Liver (tissue), 9 donors: ENCODE results near the gene LENEP. TPM values are rescaled to one million over a fixed set of nuclear protein-coding genes. Genes with fewer than 3 reads are reported as not detected.

Source experiments
- DNase-seq: peaks from one replicate; pipeline ENCODE4 v3.0.0-alpha.2; 2017; ENCODE audit warnings: low spot score
- H3K27ac ChIP-seq, 2 donors: one replicate each; pipeline ENCODE4 v1.7.0; 2013; ENCODE audit warnings: inconsistent platforms in 2 of 2, low read length in 2 of 2, control low read depth in 1 of 2, low read depth in 1 of 2, mild to moderate bottlenecking in 1 of 2
- H3K27me3 ChIP-seq, 4 donors: one replicate each; pipeline versions ENCODE4 v1.6.1 to v1.7.0; 2013; ENCODE audit warnings: low read length in 3 of 4, inconsistent platforms in 1 of 4, mild to moderate bottlenecking in 1 of 4, moderate library complexity in 1 of 4; ENCODE audit not compliant: control insufficient read depth in 4 of 4, insufficient read depth in 4 of 4
- H3K36me3 ChIP-seq, 4 donors: one replicate each; pipeline versions ENCODE4 v1.6.1 to v1.7.0; 2013; ENCODE audit warnings: low read length in 3 of 4, mild to moderate bottlenecking in 3 of 4, low read depth in 1 of 4, moderate library complexity in 1 of 4; ENCODE audit not compliant: control insufficient read depth in 4 of 4, insufficient read depth in 3 of 4
- H3K4me1 ChIP-seq, 4 donors: one replicate each; pipeline versions ENCODE4 v1.6.1 to v1.7.0; 2013; ENCODE audit warnings: low read length in 3 of 4, mild to moderate bottlenecking in 3 of 4, moderate library complexity in 1 of 4; ENCODE audit not compliant: control insufficient read depth in 4 of 4, insufficient read depth in 4 of 4
- H3K4me3 ChIP-seq, 3 donors: one replicate each; pipeline versions ENCODE4 v1.6.1 to v1.7.0; 2013; ENCODE audit warnings: low read length in 3 of 3, control low read depth in 1 of 3, low read depth in 1 of 3, mild to moderate bottlenecking in 1 of 3
- H3K9ac ChIP-seq, 2 donors: one replicate each; pipeline ENCODE4 v1.7.0; 2013; ENCODE audit warnings: low read length in 2 of 2, mild to moderate bottlenecking in 2 of 2, moderate library complexity in 2 of 2, control low read depth in 1 of 2, low read depth in 1 of 2
- H3K9me3 ChIP-seq, 4 donors: one replicate each; pipeline versions ENCODE4 v1.6.1 to v1.7.0; 2013; ENCODE audit warnings: low read length in 3 of 4; ENCODE audit not compliant: control insufficient read depth in 4 of 4
- EGR1 ChIP-seq, 2 donors: IDR thresholded peaks; 2 replicates each; pipeline ENCODE4 v1.6.1; 2016 to 2018; ENCODE audit warnings: antibody characterized with exemption in 2 of 2, low read depth in 2 of 2
- FOXA1 ChIP-seq: IDR thresholded peaks from 2 replicates; pipeline ENCODE4 v1.6.1; 2016; ENCODE audit warnings: antibody characterized with exemption
- FOXA2 ChIP-seq: IDR thresholded peaks from 2 replicates; pipeline ENCODE4 v1.6.1; 2016; ENCODE audit warnings: antibody characterized with exemption
- GABPA ChIP-seq, 2 donors: IDR thresholded peaks in 1 of 2; conservative IDR thresholded peaks in 1 of 2; 2 replicates each; pipeline ENCODE4 v1.6.1; 2016; ENCODE audit warnings: antibody characterized with exemption in 2 of 2, mild to moderate bottlenecking in 1 of 2, moderate library complexity in 1 of 2
- HNF4A ChIP-seq, 2 donors: conservative IDR thresholded peaks; 2 replicates each; pipeline ENCODE4 v1.6.1; 2016; ENCODE audit warnings: antibody characterized with exemption in 2 of 2, mild to moderate bottlenecking in 2 of 2
- HNF4G ChIP-seq: IDR thresholded peaks from 2 replicates; pipeline ENCODE4 v1.6.1; 2016; ENCODE audit warnings: antibody characterized with exemption
- JUND ChIP-seq, 2 donors: IDR thresholded peaks; 2 replicates each; pipeline ENCODE4 v1.6.1; 2016; ENCODE audit warnings: antibody characterized with exemption in 2 of 2
- NR2F2 ChIP-seq: IDR thresholded peaks from 2 replicates; pipeline ENCODE4 v1.6.1; 2016; ENCODE audit warnings: antibody characterized with exemption
- RAD21 ChIP-seq, 2 donors: IDR thresholded peaks; 2 replicates each; pipeline ENCODE4 v1.6.1; 2016; ENCODE audit warnings: antibody characterized with exemption in 2 of 2, mild to moderate bottlenecking in 2 of 2
- RXRA ChIP-seq, 2 donors: IDR thresholded peaks; 2 replicates each; pipeline ENCODE4 v1.6.1; 2017 to 2018; ENCODE audit warnings: antibody characterized with exemption in 2 of 2, mild to moderate bottlenecking in 1 of 2
- SP1 ChIP-seq: IDR thresholded peaks from 2 replicates; pipeline ENCODE4 v1.6.1; 2018; ENCODE audit warnings: antibody characterized with exemption, mild to moderate bottlenecking
- TAF1 ChIP-seq: conservative IDR thresholded peaks from 2 replicates; pipeline ENCODE4 v1.6.1; 2016; ENCODE audit warnings: antibody characterized with exemption, mild to moderate bottlenecking
- YY1 ChIP-seq: IDR thresholded peaks from 2 replicates; pipeline ENCODE4 v1.6.1; 2016; ENCODE audit warnings: antibody characterized with exemption, mild to moderate bottlenecking
- whole genome bisulfite sequencing: extraction: QIAGEN DNeasy Blood & Tissue Kit; methylation state at CpG from one replicate; pipeline ENCODE4 v1.1.7; 2013; 5-methylcytosine and 5-hydroxymethylcytosine counted together
- polyA plus RNA-seq, 2 donors: library from polyadenylated mRNA; stranded (reverse) in 1 of 2; unstranded in 1 of 2; fragments of 200-250 nt in 1 of 2; fragments of >200 nt in 1 of 2; fragmentation: Nextera tagmentation in 1 of 2; extraction: Ambion mirVana in 1 of 2; gene quantifications; one replicate each; pipeline versions ENCODE4 v1.2.1 to v1.2.3, GENCODE V29; 2013 to 2015
- total RNA-seq, 2 donors: library from RNA; depleted of rRNA; stranded (reverse); fragments of >200 nt; gene quantifications; one replicate each; pipeline ENCODE4 v1.2.3, GENCODE V29; 2014
- TF ChIP-seq, protein P1 (sequence below): fragments of 150-350 bp; IDR thresholded peaks from 2 replicates; pipeline ENCODE4 v1.5.1; 2017; ENCODE audit warnings: improper control_type of control experiment, low read depth, low read length; ENCODE audit not compliant: missing input control
- TF ChIP-seq, protein P2 (sequence below): IDR thresholded peaks from 2 replicates; pipeline ENCODE4 v1.6.1; 2016; ENCODE audit warnings: antibody characterized with exemption
- TF ChIP-seq, protein P3 (sequence below): IDR thresholded peaks from 2 replicates; pipeline ENCODE4 v1.6.1; 2016; ENCODE audit warnings: antibody characterized with exemption
- TF ChIP-seq, protein P4 (sequence below): IDR thresholded peaks from 2 replicates; pipeline ENCODE4 v1.6.1; 2016; ENCODE audit warnings: antibody characterized with exemption
- TF ChIP-seq, protein P5 (sequence below): IDR thresholded peaks from 2 replicates; pipeline ENCODE4 v1.6.1; 2016; ENCODE audit warnings: antibody characterized with exemption, mild to moderate bottlenecking
- donor health status: healthy.
- donor health status: healthy.
- donor health status: healthy.
- donor health status: healthy.
- donor health status: healthy.

LENEP gene
- total and polyA plus RNA-seq, 4 donors, result 0.42 TPM; not detected in 3

DNA sequence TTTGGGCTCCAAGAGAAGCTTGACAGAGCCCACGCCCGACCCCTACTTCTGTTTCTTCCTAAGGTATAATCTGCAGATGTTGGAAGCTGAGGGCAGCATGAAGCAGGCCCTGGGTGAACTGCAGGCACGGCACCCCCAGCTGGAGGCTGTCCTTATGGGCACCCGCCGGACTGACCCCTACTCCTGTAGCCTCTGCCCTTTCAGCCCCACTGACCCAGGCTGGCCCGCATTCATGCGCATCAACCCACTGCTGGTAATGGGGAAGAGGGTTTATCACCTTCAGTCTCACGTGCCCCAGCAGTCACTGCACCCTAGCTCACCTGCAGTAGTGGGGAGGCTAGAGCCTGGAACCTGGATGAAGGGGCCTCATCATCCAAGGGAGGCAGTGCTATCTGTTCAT, 3.1 kb upstream of the LENEP start:
- 95% methylated on average over 8 of the region's 8 CpGs for WGBS
- TF ChIP-seq, protein P1, sequence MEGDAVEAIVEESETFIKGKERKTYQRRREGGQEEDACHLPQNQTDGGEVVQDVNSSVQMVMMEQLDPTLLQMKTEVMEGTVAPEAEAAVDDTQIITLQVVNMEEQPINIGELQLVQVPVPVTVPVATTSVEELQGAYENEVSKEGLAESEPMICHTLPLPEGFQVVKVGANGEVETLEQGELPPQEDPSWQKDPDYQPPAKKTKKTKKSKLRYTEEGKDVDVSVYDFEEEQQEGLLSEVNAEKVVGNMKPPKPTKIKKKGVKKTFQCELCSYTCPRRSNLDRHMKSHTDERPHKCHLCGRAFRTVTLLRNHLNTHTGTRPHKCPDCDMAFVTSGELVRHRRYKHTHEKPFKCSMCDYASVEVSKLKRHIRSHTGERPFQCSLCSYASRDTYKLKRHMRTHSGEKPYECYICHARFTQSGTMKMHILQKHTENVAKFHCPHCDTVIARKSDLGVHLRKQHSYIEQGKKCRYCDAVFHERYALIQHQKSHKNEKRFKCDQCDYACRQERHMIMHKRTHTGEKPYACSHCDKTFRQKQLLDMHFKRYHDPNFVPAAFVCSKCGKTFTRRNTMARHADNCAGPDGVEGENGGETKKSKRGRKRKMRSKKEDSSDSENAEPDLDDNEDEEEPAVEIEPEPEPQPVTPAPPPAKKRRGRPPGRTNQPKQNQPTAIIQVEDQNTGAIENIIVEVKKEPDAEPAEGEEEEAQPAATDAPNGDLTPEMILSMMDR, result no peak
- no peak for TF ChIP-seq FOXA2
- no peak for TF ChIP-seq EGR1 (IDR thresholded peaks at IDR 0.05; ENCODE audit: low read depth in 2 of 2)
- TF ChIP-seq, protein P2, sequence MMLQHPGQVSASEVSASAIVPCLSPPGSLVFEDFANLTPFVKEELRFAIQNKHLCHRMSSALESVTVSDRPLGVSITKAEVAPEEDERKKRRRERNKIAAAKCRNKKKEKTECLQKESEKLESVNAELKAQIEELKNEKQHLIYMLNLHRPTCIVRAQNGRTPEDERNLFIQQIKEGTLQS, result no peak
- no peak for TF ChIP-seq JUND (IDR thresholded peaks at IDR 0.05)
- TF ChIP-seq NR2F2, result no peak
- TF ChIP-seq, protein P3, sequence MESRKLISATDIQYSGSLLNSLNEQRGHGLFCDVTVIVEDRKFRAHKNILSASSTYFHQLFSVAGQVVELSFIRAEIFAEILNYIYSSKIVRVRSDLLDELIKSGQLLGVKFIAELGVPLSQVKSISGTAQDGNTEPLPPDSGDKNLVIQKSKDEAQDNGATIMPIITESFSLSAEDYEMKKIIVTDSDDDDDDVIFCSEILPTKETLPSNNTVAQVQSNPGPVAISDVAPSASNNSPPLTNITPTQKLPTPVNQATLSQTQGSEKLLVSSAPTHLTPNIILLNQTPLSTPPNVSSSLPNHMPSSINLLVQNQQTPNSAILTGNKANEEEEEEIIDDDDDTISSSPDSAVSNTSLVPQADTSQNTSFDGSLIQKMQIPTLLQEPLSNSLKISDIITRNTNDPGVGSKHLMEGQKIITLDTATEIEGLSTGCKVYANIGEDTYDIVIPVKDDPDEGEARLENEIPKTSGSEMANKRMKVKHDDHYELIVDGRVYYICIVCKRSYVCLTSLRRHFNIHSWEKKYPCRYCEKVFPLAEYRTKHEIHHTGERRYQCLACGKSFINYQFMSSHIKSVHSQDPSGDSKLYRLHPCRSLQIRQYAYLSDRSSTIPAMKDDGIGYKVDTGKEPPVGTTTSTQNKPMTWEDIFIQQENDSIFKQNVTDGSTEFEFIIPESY, result no peak
- TF ChIP-seq RXRA (IDR thresholded peaks at IDR 0.05), result no peak
- no peak for TF ChIP-seq RAD21 (IDR thresholded peaks at IDR 0.05)
- TF ChIP-seq, protein P4, sequence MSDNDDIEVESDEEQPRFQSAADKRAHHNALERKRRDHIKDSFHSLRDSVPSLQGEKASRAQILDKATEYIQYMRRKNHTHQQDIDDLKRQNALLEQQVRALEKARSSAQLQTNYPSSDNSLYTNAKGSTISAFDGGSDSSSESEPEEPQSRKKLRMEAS, result no peak
- TF ChIP-seq YY1, result no peak
- no peak for TF ChIP-seq SP1
- no peak for TF ChIP-seq FOXA1
- TF ChIP-seq, protein P5, sequence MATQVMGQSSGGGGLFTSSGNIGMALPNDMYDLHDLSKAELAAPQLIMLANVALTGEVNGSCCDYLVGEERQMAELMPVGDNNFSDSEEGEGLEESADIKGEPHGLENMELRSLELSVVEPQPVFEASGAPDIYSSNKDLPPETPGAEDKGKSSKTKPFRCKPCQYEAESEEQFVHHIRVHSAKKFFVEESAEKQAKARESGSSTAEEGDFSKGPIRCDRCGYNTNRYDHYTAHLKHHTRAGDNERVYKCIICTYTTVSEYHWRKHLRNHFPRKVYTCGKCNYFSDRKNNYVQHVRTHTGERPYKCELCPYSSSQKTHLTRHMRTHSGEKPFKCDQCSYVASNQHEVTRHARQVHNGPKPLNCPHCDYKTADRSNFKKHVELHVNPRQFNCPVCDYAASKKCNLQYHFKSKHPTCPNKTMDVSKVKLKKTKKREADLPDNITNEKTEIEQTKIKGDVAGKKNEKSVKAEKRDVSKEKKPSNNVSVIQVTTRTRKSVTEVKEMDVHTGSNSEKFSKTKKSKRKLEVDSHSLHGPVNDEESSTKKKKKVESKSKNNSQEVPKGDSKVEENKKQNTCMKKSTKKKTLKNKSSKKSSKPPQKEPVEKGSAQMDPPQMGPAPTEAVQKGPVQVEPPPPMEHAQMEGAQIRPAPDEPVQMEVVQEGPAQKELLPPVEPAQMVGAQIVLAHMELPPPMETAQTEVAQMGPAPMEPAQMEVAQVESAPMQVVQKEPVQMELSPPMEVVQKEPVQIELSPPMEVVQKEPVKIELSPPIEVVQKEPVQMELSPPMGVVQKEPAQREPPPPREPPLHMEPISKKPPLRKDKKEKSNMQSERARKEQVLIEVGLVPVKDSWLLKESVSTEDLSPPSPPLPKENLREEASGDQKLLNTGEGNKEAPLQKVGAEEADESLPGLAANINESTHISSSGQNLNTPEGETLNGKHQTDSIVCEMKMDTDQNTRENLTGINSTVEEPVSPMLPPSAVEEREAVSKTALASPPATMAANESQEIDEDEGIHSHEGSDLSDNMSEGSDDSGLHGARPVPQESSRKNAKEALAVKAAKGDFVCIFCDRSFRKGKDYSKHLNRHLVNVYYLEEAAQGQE, result no peak
- no peak overlapping the region for H3K9ac ChIP-seq
- H3K36me3 ChIP-seq, result peaks cover 0 to 9% (median 5%) of the 10 kb centered on the region in 4 donors
- no peak overlapping the region for H3K4me3 ChIP-seq
- no peak for DNase-seq
- no peak overlapping the region for H3K27ac ChIP-seq
- H3K27me3 ChIP-seq, result no peaks in the 10 kb centered on the region
- no peaks in the 10 kb centered on the region for H3K9me3 ChIP-seq
- H3K4me1 ChIP-seq, result peaks cover 2 to 18% (median 11%) of the 10 kb centered on the region in 4 donors

DNA sequence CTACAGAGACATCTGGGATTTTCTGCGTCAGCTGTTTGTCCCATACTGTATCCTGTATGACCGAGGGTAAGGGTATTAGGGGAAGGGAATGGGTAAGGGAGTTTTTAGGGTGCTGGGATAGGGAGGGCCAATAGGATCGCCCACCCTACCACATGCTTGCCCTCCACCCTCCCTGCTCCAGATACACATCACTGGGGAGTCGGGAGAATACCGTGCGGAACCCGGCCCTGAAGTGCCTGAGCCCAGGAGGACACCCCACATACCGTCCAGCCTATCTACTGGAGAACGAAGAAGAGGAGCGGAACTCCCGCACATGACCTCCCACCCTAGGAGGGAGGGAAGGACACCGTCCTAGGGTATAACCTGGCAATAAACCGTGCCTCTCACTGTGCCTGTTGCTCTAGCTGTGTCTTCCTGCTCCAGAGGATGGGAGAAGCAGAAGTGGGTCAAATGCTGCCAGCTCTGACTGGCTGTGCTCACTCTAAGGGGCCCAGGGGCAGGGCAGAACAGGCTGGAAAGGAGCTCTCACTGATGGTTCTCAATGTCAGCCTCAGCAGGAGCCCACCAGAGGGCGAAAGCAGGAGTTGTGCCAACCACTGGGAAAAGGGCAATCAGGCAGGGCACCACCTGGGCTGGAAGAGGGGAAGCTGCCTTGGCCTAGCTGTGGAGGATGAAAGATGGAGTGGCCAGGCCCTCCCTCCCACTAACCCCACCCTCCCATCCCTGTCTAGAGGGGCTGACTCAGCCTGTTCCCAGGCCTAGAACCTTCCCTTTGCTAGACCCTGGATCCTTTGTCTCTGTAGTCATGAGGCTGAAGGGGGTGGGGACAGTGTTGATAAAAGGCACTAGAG, 440 bp upstream of the LENEP start:
- Histone ChIP-seq H3K4me3 (no peak overlapping the region), H3K27me3 (no peaks in the 10 kb centered on the region), H3K9ac (no peak overlapping the region), H3K9me3 (no peaks in the 10 kb centered on the region), H3K36me3 (peaks cover 0 to 9% (median 5%) of the 10 kb centered on the region in 4 donors), H3K27ac (no peak overlapping the region), H3K4me1 (peaks cover 2 to 20% (median 8%) of the 10 kb centered on the region in 4 donors)
- 93% methylated on average over 14 of the region's 14 CpGs for WGBS
- no peak for DNase-seq
- TF ChIP-seq GABPA (IDR thresholded peaks at IDR 0.05 in 1 of 2, conservative IDR thresholded peaks at IDR 0.05 in 1 of 2) (no peak), EGR1 (IDR thresholded peaks at IDR 0.05; ENCODE audit: low read depth in 2 of 2) (no peak), RAD21 (IDR thresholded peaks at IDR 0.05) (no peak), TAF1 (no peak), NR2F2 (no peak), HNF4G (no peak), HNF4A (conservative IDR thresholded peaks at IDR 0.05) (no peak), FOXA1 (no peak)
- TF ChIP-seq, protein P2, result no peak
- TF ChIP-seq, protein P1, result no peak
